Measurements from ENCODE around the gene USP17L20.
"Not testable (repeated sequence)": the region's sequence is repeated elsewhere in the genome, so short reads cannot be mapped to it uniquely, and the experiment has no call there.

GRCh38 chr4:9243579-9243978 lies 14.3 kb upstream of the USP17L20 start, which contains the start of gene USP17L17:
- TF ChIP-seq CTCF (IDR thresholded peaks at IDR 0.05); EZH2 (IDR thresholded peaks at IDR 0.05; ENCODE audit: borderline replicate concordance, insufficient read depth, low read depth, low read length, poor library complexity, severe bottlenecking): not testable (repeated sequence)

All from B cell (primary cell).